K562 (cell line): ENCODE measurements around the gene SPEG. TPM values are rescaled to one million over a fixed set of nuclear protein-coding genes. Genes with fewer than 3 reads are reported as not detected.

Experiments
- ATAC-seq: fragments of 200-7000 bp; cut with Tn5 transposase; 3 replicates; pipeline ENCODE4 v1.9.1; 2020; ENCODE audit warnings: moderate library complexity
- BruUV-seq: library from RNA; stranded (reverse); fragments of 400-500 nt; replicated peaks from 2 replicates; lab custom pipeline; 2021; lab: Mats Ljungman, UMichigan
- CTCF ChIA-PET: fragments of 300-600 bp; formaldehyde crosslinking; extraction: SDS; loops from one replicate; lab custom pipeline; 2021; ENCODE audit warnings: low intra/inter-chr PET ratio; lab: Yijun Ruan, JAX
- POLR2A ChIA-PET: fragments of 300-600, 350-650 bp; sonication (Branson Sonifier 250); formaldehyde crosslinking; extraction: SDS; loops from one replicate; lab custom pipeline; 2021; ENCODE audit warnings: antibody characterized with exemption, inconsistent platforms; lab: Yijun Ruan, JAX
- DNase-seq, 4 experiments: peaks; one replicate each; pipeline versions ENCODE4 v3.0.0 to v3.0.0-alpha.2; 2011 to 2018; ENCODE audit warnings: low spot score in 3 of 4, mixed read lengths in 3 of 4; ENCODE audit errors: extremely low read depth in 1 of 4
- FAIRE-seq: peaks from 2 replicates; lab custom pipeline; 2011; peaks lifted over from hg19 to GRCh38; lab: Jason Lieb, UNC
- H2AFZ ChIP-seq: 2 replicates; pipeline ENCODE4 v1.6.0; 2011; ENCODE audit warnings: low read depth, low read length, control low read depth, inconsistent platforms
- H3K27ac ChIP-seq: fragments of 200-600 bp; 3 replicates; pipeline ENCODE4 v1.8.0; 2011; ENCODE audit warnings: low read depth, mild to moderate bottlenecking, control low read depth, inconsistent platforms, low read length, moderate library complexity, mixed read lengths; ENCODE audit errors: extremely low read depth
- H3K27me3 ChIP-seq, 2 experiments: fragments of 300-600 bp in 1 of 2; 2 replicates in 1 of 2; 3 replicates in 1 of 2; pipeline versions ENCODE4 v1.6.0 to v1.8.0; 2011; ENCODE audit warnings: inconsistent platforms in 2 of 2, low read length in 2 of 2, mild to moderate bottlenecking in 1 of 2, mixed read lengths in 1 of 2, moderate library complexity in 1 of 2; ENCODE audit not compliant: control insufficient read depth in 2 of 2, insufficient read depth in 2 of 2
- H3K36me3 ChIP-seq: fragments of 300-600 bp; 3 replicates; pipeline ENCODE4 v1.8.0; 2011; ENCODE audit warnings: mild to moderate bottlenecking, low read length, inconsistent platforms; ENCODE audit not compliant: control insufficient read depth, insufficient read depth
- H3K4me1 ChIP-seq, 2 experiments: fragments of 200-600 bp in 1 of 2; replicated peaks in 1 of 2; 2 replicates in 1 of 2; 3 replicates in 1 of 2; pipeline versions ENCODE4 v1.5.1 to v1.8.0; 2011; ENCODE audit warnings: inconsistent platforms in 2 of 2, low read length in 2 of 2, mild to moderate bottlenecking in 1 of 2, mixed read lengths in 1 of 2, moderate library complexity in 1 of 2; ENCODE audit not compliant: control insufficient read depth in 2 of 2, insufficient read depth in 2 of 2
- H3K4me2 ChIP-seq: 2 replicates; pipeline ENCODE4 v1.6.1; 2011; ENCODE audit warnings: low read length, control low read depth, inconsistent platforms, mixed read lengths; ENCODE audit not compliant: insufficient read depth
- H3K4me3 ChIP-seq: fragments of 200-600 bp; sonication (generic), shearing (Covaris generic); 2 replicates; pipeline ENCODE4 v1.5.1; 2016; ENCODE audit warnings: control low read depth, inconsistent platforms
- H3K79me2 ChIP-seq: fragments of 200-600 bp; 3 replicates; pipeline ENCODE4 v1.8.0; 2011; ENCODE audit warnings: low read length, inconsistent platforms; ENCODE audit not compliant: control insufficient read depth, insufficient read depth
- H3K9ac ChIP-seq, 2 experiments: 2 replicates each; pipeline versions ENCODE4 v1.6.0 to v1.6.1; 2011; ENCODE audit warnings: low read depth in 2 of 2, low read length in 2 of 2, control low read depth in 1 of 2, inconsistent platforms in 1 of 2, mild to moderate bottlenecking in 1 of 2, mixed read lengths in 1 of 2; ENCODE audit not compliant: insufficient read depth in 1 of 2
- H3K9me1 ChIP-seq: one replicate; pipeline ENCODE4 v1.6.0; 2011; ENCODE audit warnings: inconsistent platforms, mild to moderate bottlenecking, low read length, moderate library complexity; ENCODE audit not compliant: control insufficient read depth, insufficient read depth
- H3K9me3 ChIP-seq: replicated peaks from 2 replicates; pipeline ENCODE4 v1.5.1; 2011; ENCODE audit warnings: low read depth, low read length, inconsistent platforms; ENCODE audit not compliant: control insufficient read depth, insufficient read depth
- H4K20me1 ChIP-seq: replicated peaks from 2 replicates; pipeline ENCODE4 v1.6.1; 2011; ENCODE audit warnings: low read length, inconsistent platforms, mixed read lengths; ENCODE audit not compliant: control insufficient read depth, insufficient read depth
- ARID2 ChIP-seq: fragments of 450-650 bp; IDR thresholded peaks from 2 replicates; pipeline ENCODE4 v1.6.1; 2017; ENCODE audit warnings: antibody characterized with exemption, mild to moderate bottlenecking
- CBFA2T3 ChIP-seq: fragments of 450-650 bp; IDR thresholded peaks from 2 replicates; pipeline ENCODE4 v1.6.1; 2017
- E2F4 ChIP-seq: sonication (generic); formaldehyde crosslinking; IDR thresholded peaks from 2 replicates; pipeline ENCODE4 v1.8.0; 2022; ENCODE audit warnings: mild to moderate bottlenecking, low read depth, missing genetic modification reagents
- HDAC2 ChIP-seq: fragments of 450-650 bp; IDR thresholded peaks from 2 replicates; pipeline ENCODE4 v1.6.1; 2016; ENCODE audit warnings: mild to moderate bottlenecking
- KDM2B ChIP-seq: fragments of 250-450 bp; sonication (Bioruptor Pico); IDR thresholded peaks from 2 replicates; pipeline ENCODE4 v1.8.0; 2021; ENCODE audit warnings: mild to moderate bottlenecking, moderate library complexity
- KLF10 ChIP-seq: fragments of 250-450 bp; sonication (Bioruptor Pico); IDR thresholded peaks from 2 replicates; pipeline ENCODE4 v1.6.1; 2021; ENCODE audit warnings: matching md5 sums
- MYC ChIP-seq, 2 experiments: fragments of 250-450 bp in 1 of 2; sonication (Bioruptor Pico) in 1 of 2; IDR thresholded peaks; 2 replicates each; pipeline versions ENCODE4 v1.5.1 to v1.6.1; 2012 to 2021; ENCODE audit warnings: low read depth in 2 of 2, borderline replicate concordance in 1 of 2, improper control_type of control experiment in 1 of 2, low read length in 1 of 2, mild to moderate bottlenecking in 1 of 2, moderate library complexity in 1 of 2
- NELFE ChIP-seq: IDR thresholded peaks from 2 replicates; pipeline ENCODE4 v1.6.1; 2011; ENCODE audit warnings: mild to moderate bottlenecking; ENCODE audit not compliant: insufficient read depth, insufficient read length
- NFE2 ChIP-seq: IDR thresholded peaks from 2 replicates; pipeline ENCODE4 v1.6.1; 2014; ENCODE audit warnings: antibody characterized with exemption, low read depth
- TAF9B ChIP-seq: fragments of 450-650 bp; IDR thresholded peaks from 2 replicates; pipeline ENCODE4 v1.6.1; 2018; ENCODE audit warnings: mild to moderate bottlenecking; ENCODE audit not compliant: partially characterized antibody
- TRIM25 ChIP-seq: fragments of 450-650 bp; IDR thresholded peaks from 2 replicates; pipeline ENCODE4 v1.7.0; 2016; ENCODE audit warnings: borderline replicate concordance
- ZBTB7A ChIP-seq: IDR thresholded peaks from 2 replicates; pipeline ENCODE4 v1.6.1; 2011; ENCODE audit warnings: low read depth, mild to moderate bottlenecking, low read length, moderate library complexity, borderline replicate concordance; ENCODE audit not compliant: control insufficient read depth
- ZZZ3 ChIP-seq: fragments of 450-650 bp; IDR thresholded peaks from 2 replicates; pipeline ENCODE4 v1.6.1; 2016; ENCODE audit warnings: antibody characterized with exemption, mild to moderate bottlenecking, moderate library complexity
- WGBS: fragments of 100-300 bp; shearing (Covaris generic); methylation state at CpG from one replicate; pipeline ENCODE4 v1.1.6; 2016; ENCODE audit warnings: low coverage, mixed read lengths; ENCODE audit not compliant: insufficient coverage; ENCODE audit errors: missing lambda C conversion rate; 5-methylcytosine and 5-hydroxymethylcytosine counted together
- in situ Hi-C: fragments of 300-500 bp; cut with MboI; formaldehyde crosslinking; loops from 4 replicates; pipeline ENCODE4 v1.15.0; 2018; ENCODE audit warnings: inconsistent platforms, mixed read lengths
- intact Hi-C: fragments of 100-400 bp; cut with micrococcal nuclease; formaldehyde crosslinking; loops from 2 replicates; pipeline ENCODE4 v1.14.2; 2022
- polyA plus RNA-seq, 8 experiments: library from polyadenylated mRNA; depleted of rRNA in 4 of 8; stranded (reverse) in 5 of 8; unstranded in 3 of 8; fragments of >200 nt; fragmentation: Nextera tagmentation in 2 of 8; fragmentation: Illumina TruSeq in 1 of 8; extraction: Ambion mirVana in 2 of 8; extraction: Trizol in 1 of 8; gene quantifications; 2 replicates each; pipeline versions ENCODE4 v1.2.1 to v1.2.3, GENCODE V29; 2011 to 2014; ENCODE audit warnings: inconsistent platforms in 1 of 8, missing spikeins in 1 of 8
- total RNA-seq, 7 experiments: library from RNA; depleted of rRNA in 6 of 7; stranded (reverse); fragments of >200 nt in 6 of 7; fragmentation: Illumina TruSeq in 2 of 7; extraction: Trizol in 2 of 7; gene quantifications; 2 replicates each; pipeline versions ENCODE4 v1.2.1 to v1.2.3, GENCODE V29; 2011 to 2021; ENCODE audit warnings: low replicate concordance in 1 of 7
- TF ChIP-seq, protein P1 (sequence below), 2 experiments: fragments of 450-650 bp in 1 of 2; sonication (generic) in 1 of 2; formaldehyde crosslinking in 1 of 2; IDR thresholded peaks in 1 of 2; conservative IDR thresholded peaks in 1 of 2; 2 replicates each; pipeline versions ENCODE4 v1.6.1 to v1.8.1; 2016 to 2023; ENCODE audit warnings: mild to moderate bottlenecking in 2 of 2, moderate library complexity in 2 of 2, inconsistent platforms in 1 of 2, missing genetic modification reagents in 1 of 2

The SPEG gene
- total and polyA plus RNA-seq, 9 of the 15 experiments (the other 6 are each of a cell fraction or from before 2014, with no cell fraction given): 0.49 to 8.7 (median 3.0) TPM

- no peak for TF ChIP-seq CBFA2T3
- no peak for TF ChIP-seq E2F4 (CRISPR knock-in tag)
Measured at GRCh38 chr2:219405958-219406860, 28.4 kb upstream of the SPEG start (continued).

DNA sequence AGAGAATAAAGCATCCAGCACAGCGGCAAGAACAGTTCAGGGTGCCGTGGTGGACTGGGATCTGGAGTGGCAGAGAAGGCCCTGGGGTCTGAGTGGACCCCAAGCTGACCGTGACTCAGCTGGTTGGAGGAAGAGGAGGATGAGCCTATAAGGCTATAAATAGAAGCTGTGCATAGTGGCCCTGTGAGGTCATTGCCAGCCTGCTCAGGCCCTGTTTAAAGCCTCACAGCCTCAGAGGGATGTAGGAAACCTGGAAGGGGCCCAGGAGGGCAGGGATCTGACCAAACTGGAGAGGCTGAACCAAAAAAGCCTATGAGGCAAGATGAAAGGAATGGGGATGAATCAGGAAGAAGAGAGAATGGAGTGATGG is 27.8 kb upstream of the SPEG start:
- peak in 1 of 4 experiments; percentile 50 for DNase-seq
- no peaks in the 10 kb centered on the region for H4K20me1 ChIP-seq
- peak; percentile 46 for ATAC-seq
- intact Hi-C loops: no loop called here
- no peaks in the 10 kb centered on the region for H3K79me2 ChIP-seq
- ChIA-PET POLR2A (no interaction called here), CTCF (no interaction called here)
- no peak for FAIRE-seq
- no peak overlapping the region for H3K4me3 ChIP-seq
- H2AFZ ChIP-seq: peak overlapping the region; percentile 62; the same call in 1 of the 2 replicates
- no peaks in the 10 kb centered on the region for H3K9me3 ChIP-seq
- 20% methylated on average over 1 of the region's 3 CpGs for WGBS
- H3K27me3 ChIP-seq: no peaks in the 10 kb centered on the region
- peak overlapping the region; percentile 31; the same call in 1 of the 3 replicates for H3K27ac ChIP-seq
- peak overlapping the region in 1 of 2 experiments; percentile 27; a peak in 1 of 4 replicates for H3K9ac ChIP-seq
- no peaks in the 10 kb centered on the region for H3K9me1 ChIP-seq
- H3K4me2 ChIP-seq: no peak overlapping the region; the same call in 1 of the 2 replicates
- H3K4me1 ChIP-seq: peaks cover 17% of the 10 kb centered on the region in 2 experiments
- no TSS peak for BruUV-seq
- H3K36me3 ChIP-seq: no peaks in the 10 kb centered on the region
- in situ Hi-C loops: loop anchor here (5.0 kb wide), 1 partner anchor 125 kb away; no protein-coding TSS in a partner anchor
- TF ChIP-seq ZZZ3 (no peak), ZBTB7A (peak; percentile 68), MYC (IDR thresholded peaks at IDR 0.05; ENCODE audit: low read depth, low read length) (no peak), MYC (CRISPR knock-in tag; IDR thresholded peaks at IDR 0.05; ENCODE audit: borderline replicate concordance, low read depth) (no peak), ARID2 (no peak), KLF10 (CRISPR knock-in tag) (no peak), KDM2B (CRISPR knock-in tag) (no peak), TAF9B (no peak), NFE2 (no peak), TRIM25 (no peak), HDAC2 (no peak), NELFE (no peak)
- TF ChIP-seq, protein P1, sequence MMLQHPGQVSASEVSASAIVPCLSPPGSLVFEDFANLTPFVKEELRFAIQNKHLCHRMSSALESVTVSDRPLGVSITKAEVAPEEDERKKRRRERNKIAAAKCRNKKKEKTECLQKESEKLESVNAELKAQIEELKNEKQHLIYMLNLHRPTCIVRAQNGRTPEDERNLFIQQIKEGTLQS (IDR thresholded peaks at IDR 0.05): peak; percentile 62
- TF ChIP-seq, protein P1 (CRISPR knock-in tag; conservative IDR thresholded peaks at IDR 0.05): no peak
